Measurements from ENCODE around the gene PAH.

- TF ChIP-seq EZH2 (IDR thresholded peaks at IDR 0.05; ENCODE audit: low read depth, low read length, severe bottlenecking): no peak
- TF ChIP-seq SRF (IDR thresholded peaks at IDR 0.05; ENCODE audit: low read depth, low read length): no peak
- TF ChIP-seq CEBPB (IDR thresholded peaks at IDR 0.05; ENCODE audit: low read depth, low read length): no peak
- TF ChIP-seq TBP (IDR thresholded peaks at IDR 0.05; ENCODE audit: low read depth, low read length): no peak
- TF ChIP-seq, protein P1, sequence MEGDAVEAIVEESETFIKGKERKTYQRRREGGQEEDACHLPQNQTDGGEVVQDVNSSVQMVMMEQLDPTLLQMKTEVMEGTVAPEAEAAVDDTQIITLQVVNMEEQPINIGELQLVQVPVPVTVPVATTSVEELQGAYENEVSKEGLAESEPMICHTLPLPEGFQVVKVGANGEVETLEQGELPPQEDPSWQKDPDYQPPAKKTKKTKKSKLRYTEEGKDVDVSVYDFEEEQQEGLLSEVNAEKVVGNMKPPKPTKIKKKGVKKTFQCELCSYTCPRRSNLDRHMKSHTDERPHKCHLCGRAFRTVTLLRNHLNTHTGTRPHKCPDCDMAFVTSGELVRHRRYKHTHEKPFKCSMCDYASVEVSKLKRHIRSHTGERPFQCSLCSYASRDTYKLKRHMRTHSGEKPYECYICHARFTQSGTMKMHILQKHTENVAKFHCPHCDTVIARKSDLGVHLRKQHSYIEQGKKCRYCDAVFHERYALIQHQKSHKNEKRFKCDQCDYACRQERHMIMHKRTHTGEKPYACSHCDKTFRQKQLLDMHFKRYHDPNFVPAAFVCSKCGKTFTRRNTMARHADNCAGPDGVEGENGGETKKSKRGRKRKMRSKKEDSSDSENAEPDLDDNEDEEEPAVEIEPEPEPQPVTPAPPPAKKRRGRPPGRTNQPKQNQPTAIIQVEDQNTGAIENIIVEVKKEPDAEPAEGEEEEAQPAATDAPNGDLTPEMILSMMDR (IDR thresholded peaks at IDR 0.05; ENCODE audit: control extremely low read depth in 1 of 3, insufficient read depth in 1 of 3, low read depth in 1 of 3, low read length in 3 of 3): peak; percentile 10 to 43 (median 27); a peak in 3 of 4 replicates
- no peak for TF ChIP-seq RFX5 (IDR thresholded peaks at IDR 0.05; ENCODE audit: borderline replicate concordance, low read depth, low read length)
- TF ChIP-seq NANOG (IDR thresholded peaks at IDR 0.05; ENCODE audit: insufficient read depth, low read depth, low read length, poor library complexity, severe bottlenecking): no peak
- no peak for TF ChIP-seq RNF2 (IDR thresholded peaks at IDR 0.05; ENCODE audit: borderline replicate concordance, low read depth, low read length, missing control alignments, poor library complexity, severe bottlenecking)
- peak; percentile 22 to 33; a peak in 2 of 4 replicates for TF ChIP-seq RAD21 (IDR thresholded peaks at IDR 0.05 in 1 of 2, conservative IDR thresholded peaks at IDR 0.05 in 1 of 2; ENCODE audit: low read depth in 2 of 2, low read length in 2 of 2)
- TF ChIP-seq SIN3A (conservative IDR thresholded peaks at IDR 0.05 in 1 of 2, IDR thresholded peaks at IDR 0.05 in 1 of 2; ENCODE audit: low read depth in 1 of 2, low read length in 2 of 2): no peak
- TF ChIP-seq USF2 (IDR thresholded peaks at IDR 0.05; ENCODE audit: low read length): no peak
- TF ChIP-seq TEAD4 (IDR thresholded peaks at IDR 0.05; ENCODE audit: low read depth, low read length): no peak
- TF ChIP-seq ASH2L (IDR thresholded peaks at IDR 0.05; ENCODE audit: low read length): no peak
Measured at GRCh38 chr12:102896067-102896466, 21.0 kb downstream of the PAH start.

All from H1 (cell line).